Measurements from ENCODE around the gene GABRB1.

The GABRB1 gene

DNA sequence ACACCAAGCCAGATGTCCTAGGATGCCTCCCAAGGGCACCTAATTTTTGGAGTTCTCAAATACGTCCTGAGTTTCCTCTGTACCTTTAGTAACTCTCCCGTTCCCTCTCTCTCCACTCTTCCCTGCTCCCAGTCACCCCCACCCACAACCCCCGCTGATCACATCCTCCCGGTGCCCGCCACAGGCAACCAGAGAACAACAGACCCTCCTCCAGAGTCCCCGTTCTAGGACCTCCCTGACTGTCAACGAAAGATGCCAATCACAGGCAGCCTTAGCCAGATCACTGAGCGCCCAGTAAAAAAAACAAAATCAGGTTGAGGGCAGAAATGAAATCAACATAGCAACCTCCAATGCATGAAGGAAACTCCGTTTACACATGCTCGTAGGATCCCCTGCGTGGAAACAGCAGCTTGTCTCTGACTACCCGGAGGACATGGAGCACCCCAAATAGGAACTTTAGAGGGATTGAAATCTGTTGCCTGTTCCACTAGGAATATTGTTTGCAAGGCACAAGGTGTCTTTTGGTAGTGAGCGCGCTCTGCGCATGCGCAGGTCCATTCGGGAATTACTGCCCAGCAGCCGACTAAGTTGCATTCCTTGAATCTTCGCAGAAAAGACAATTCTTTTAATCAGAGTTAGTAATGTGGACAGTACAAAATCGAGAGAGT lies at the start of gene GABRB1:
GABRB1 (plus strand) TSS at position 557 of the 668 bp plus-strand sequence.
- DNase-seq: no peak

DNA sequence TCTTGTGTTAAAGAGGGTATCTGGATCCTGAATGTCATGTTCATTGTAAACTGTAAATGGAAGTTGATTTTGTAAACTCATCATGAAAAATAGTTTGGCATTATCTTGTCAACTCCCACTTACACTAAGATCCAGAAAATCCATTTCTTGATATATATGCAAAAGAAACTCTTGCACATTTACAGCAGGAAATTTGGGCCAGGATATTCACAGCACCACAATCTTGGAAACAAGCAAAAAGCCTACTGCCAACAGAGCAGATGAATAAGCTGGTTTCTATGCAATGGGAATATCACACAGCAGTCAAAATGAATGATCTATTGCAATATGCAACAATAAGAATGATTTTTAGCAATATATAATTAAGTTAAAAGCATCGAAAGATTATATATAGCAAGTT lies 46.6 kb upstream of the GABRB1 start:
- DNase-seq: no peak

DNA sequence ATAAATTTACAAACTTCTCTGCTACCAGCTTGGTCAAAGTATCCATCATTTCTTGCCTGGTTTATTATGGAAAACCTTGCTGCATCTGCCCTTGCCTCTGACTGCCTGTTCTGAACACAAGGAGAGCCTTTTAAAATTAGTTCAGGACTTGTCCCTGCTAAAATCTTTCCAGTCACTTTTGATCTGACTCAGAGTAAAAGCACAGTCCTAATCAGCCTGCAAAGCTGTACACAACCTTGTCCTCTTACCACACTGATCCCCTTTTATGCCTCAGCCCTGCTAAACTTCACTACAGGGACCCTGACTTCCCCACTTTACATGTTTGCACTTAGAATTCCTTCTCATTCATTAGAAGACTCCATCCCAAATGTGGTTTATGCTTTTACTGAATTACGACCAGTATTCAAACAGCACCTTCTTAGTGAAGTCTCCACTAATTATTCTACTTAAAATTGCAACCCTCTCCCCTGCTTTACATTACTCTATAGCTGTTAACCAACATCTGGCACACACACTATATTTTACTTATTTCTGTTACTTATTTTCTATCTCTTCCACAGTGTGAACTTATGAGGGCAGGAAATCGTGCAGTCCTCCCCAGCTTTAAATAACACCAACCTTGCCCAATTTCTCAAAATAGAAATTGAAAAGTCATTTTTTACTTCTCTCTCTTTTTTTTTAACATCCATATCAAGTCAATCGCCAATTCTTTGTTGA lies 44.3 kb upstream of the GABRB1 start:
- no peak for DNase-seq

GRCh38 chr4:46992338-46992737 lies 39.0 kb upstream of the GABRB1 start:
- DNase-seq: no peak

DNA sequence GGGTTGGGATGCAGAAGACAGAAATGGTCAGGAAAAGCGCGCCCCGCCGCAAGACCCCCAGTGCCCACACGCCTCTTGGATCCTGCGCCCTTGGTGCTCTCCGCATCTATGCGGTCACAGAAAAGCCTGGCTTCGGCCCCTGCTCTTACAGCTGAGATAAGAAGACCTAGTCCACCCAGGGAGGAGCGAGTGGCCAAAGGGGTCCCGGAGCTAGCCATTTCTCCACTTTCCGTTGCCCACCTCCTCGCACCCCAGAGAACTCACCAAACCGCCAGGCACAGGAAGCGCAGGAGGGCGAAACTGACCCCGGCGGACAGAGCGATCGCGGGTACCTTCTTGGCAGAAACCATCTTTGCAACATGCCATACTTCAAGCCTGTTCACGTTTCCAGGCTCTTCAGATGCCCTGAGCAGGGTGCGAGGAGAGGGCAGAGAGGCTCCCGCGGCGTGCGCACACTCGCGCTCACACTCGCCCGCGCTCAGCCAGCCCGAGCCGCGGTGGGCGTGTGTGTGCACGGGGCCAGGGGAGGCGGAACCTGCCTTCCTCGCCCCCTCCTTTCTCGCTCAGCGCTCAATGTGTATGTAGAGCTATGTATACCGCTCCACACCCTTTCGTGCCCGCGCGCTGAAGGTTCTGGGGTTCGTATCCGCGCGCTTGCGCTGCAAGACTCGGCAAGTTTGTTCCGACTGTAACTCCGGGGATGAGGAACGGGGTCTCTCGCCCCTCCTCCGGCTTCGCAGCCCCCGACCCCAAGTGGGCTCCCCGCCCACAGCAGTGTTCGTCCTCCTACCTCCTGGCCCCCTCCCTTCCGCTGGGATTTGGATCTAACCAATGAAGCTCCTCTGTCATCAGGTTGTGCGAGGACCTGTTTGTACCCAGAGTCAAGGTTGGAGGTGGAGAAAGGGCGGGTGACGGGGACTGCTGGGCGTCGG lies 38.0 kb upstream of the GABRB1 start, which contains the start of gene GABRA4:
GABRA4 (minus strand) TSS at position 507 of the 932 bp plus-strand sequence; CDS start at position 350, 157 bp downstream.
- DNase-seq: no peak

- DNase-seq: no peak
Measured at GRCh38 chr4:46994007-46994405, 37.4 kb upstream of the GABRB1 start.

DNA sequence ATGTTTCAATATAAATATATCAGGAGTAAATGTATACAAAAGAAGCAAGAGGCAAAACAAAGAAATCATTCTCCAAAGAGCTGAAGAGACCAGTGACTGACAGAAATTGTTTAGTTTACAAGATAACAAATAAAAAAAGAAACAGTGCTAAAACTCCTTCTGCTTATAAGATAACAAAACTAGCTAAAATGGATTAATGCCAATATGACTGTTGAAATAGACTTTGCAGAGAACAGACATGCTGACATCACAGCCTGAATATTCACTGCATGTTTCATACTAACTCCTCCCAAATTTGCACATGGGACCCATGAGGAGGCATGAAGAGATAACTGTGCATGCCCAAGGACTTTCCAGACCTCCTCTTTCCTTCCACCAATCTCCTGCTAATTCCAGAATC lies 31.8 kb upstream of the GABRB1 start:
- no peak for DNase-seq

DNA sequence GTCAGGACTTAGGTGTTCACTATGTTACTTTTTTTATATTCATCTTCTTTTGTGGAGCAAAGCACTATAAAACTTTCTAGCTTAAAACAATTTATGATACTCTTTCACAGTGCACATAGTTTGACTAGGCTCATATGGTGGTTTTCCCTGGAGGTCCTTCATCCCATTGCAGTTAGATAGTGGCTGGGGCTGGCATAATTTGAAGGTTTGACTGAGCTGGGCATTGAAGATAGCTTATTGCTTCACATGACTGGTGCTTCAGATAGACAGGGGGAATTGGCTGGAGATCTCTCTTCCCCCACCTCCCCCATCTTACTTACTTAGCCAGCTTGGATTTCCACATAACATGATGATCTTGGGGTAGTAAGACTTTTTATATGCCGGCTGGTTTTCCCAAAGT lies 31.0 kb upstream of the GABRB1 start:
- no peak for DNase-seq

- DNase-seq: no peak
Measured at GRCh38 chr4:47002580-47002979, 28.8 kb upstream of the GABRB1 start.

DNA sequence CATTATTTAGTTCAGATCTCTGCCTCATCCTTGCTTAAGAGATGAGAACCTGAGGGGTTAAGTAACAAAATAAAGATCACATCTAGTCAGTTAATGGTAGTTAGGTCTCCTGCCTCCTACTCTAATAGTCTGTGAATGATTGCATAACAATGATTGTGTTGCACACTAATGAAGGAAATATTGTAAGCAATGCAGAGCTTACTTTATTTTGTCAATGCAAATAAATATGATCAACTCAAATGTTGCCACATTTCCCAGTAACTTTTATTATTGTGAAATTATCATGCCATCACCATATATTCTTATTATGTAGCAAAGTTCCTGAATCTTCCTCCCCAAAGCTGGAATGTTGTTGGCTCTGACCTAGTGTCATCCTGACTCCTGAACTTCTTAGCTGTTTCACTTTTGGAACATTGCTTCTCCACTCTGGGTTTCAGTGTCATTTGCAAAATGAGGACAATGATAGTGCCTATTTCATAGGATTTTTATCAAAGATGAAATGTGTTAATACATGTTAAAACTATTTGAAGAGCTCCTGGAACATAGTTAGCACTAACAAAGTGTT lies 20.9 kb upstream of the GABRB1 start:
- no peak for DNase-seq

- no peak for DNase-seq
Measured at GRCh38 chr4:47010912-47011446, 20.4 kb upstream of the GABRB1 start.

GRCh38 chr4:47012676-47013075 lies 18.7 kb upstream of the GABRB1 start:
- DNase-seq: no peak

- DNase-seq: no peak
Measured at GRCh38 chr4:47013373-47013772, 18.0 kb upstream of the GABRB1 start.

GRCh38 chr4:47017081-47017480 lies 14.3 kb upstream of the GABRB1 start:
- DNase-seq: no peak

- no peak for DNase-seq
Measured at GRCh38 chr4:47017494-47017893, 13.9 kb upstream of the GABRB1 start.

DNA sequence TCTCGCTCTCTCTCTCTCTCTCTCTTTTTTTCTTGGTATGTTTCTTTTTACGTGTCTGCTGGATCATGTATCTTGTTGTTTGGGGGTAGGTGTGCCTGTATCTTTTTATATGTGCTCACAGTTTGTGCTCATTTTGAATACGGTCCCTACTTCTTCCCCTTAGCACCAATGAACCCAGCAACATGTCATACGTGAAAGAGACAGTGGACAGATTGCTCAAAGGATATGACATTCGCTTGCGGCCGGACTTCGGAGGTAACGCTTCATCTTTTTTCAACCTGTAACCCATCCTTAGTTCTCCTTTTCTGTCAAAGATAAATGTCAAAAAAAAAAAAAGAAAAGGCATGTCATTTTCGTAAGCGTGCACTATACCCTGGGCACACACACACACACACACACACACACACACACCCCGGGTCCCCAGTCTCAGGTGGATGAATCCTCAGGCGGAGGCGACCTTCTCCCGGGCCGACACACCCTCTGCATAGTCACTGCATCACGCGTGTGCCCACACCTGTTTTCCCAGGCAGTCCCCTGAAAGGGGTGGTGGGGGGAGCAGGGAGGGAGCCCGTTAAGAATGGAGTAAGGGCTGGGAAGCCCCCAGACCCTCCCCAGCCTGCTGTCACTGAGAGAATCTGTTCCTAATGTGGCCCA lies 511 bp downstream of the GABRB1 start:
- DNase-seq: no peak

DNA sequence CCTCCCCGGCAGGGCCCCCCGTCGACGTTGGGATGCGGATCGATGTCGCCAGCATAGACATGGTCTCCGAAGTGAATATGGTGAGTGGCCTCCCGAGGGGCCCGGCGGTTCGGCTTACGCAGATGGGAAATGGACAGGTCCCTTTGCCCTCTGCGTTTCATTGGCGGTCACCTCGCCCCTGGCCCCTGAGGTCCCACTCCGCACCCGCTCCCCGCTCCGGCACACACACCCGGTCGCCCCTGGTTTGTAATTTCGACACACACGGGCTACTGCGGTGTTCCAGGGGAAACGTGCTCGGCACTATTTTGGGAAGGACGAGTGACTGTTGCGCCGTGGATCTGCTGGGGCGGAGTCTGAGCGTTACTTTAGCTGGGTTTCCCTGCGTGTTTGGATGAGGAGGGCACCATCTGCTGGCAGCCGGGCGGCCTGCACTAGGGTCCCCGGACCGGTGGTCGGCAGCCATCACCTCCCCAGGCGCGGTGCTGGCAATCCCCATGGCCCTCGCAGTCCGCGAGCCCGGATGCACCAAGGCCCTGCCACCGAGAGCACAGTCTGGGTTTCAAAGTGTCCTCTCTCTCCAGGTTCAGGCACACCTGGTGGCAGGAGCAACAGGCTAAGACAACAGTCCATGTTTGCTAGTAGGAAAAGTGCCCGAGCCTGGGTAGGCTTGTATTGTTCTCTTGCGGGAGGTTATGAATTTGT lies 1.2 kb downstream of the GABRB1 start:
- no peak for DNase-seq

DNA sequence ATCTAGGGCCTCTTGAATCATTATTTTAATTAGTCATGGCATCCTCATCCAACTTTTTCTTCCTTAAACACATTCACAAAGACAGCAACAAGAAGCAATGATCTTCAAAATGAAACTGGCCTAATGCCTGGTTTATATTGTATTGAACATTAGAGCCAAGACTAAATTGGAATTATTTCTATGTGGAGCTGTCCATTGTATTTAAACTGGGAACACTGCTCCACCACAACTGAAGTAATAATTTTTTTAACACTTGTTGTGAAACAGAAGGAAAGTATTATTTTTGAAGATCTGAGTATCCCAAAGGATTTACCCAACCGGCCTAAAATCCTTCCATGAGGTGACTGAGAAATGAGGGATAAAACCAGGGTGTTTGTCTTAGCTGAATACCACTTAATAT lies 6.9 kb downstream of the GABRB1 start:
- DNase-seq: no peak

- DNase-seq: no peak
Measured at GRCh38 chr4:47040828-47041227, 9.5 kb downstream of the GABRB1 start.

GRCh38 chr4:47043821-47044220 lies 12.5 kb downstream of the GABRB1 start:
- no peak for DNase-seq

DNA sequence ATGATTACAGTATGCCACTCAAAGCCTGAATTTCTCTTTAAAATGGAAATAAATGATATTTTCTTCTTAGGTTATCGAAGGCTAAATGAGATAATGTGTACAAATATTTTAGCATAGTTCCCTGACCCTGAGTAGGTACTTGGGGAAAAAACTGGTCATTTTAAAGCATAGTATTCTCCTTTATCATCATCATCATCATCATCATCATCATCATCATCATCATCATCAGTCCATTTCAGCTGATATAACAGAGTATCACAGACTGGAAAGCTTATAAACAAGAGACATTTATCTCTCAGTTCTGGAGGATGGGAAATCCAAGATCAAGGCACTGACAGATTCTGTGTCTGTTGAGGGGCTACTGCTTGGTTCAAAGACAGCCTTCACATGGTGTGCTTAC lies 13.9 kb downstream of the GABRB1 start:
- DNase-seq: no peak

GRCh38 chr4:47049347-47049746 lies 18.0 kb downstream of the GABRB1 start:
- DNase-seq: no peak
